ENCODE data around the gene MTMR10. TPM values are rescaled to one million over a fixed set of nuclear protein-coding genes. Genes with fewer than 3 reads are reported as not detected.

MTMR10 gene
- total and polyA plus RNA-seq, 5 donors from 2014 or later, result 6.1 to 36.5 (median 6.6) TPM

GRCh38 chr15:30939161-30939560 lies 52.3 kb downstream of the MTMR10 start:
- Histone ChIP-seq H3K9me3 (ENCODE audit: control insufficient read depth in 2 of 2, low read length in 2 of 2) (no peaks in the 10 kb centered on the region), H3K4me1 (ENCODE audit: control insufficient read depth, insufficient read depth, low read length, poor library complexity, severe bottlenecking) (no peaks in the 10 kb centered on the region), H3K27me3 (ENCODE audit: control insufficient read depth, insufficient read depth, low read length) (no peaks in the 10 kb centered on the region), H3K27ac (ENCODE audit: insufficient read depth, low read length, poor library complexity, severe bottlenecking) (no peak overlapping the region), H3K4me3 (ENCODE audit: low read depth, low read length) (no peak overlapping the region), H3K36me3 (ENCODE audit: control insufficient read depth, insufficient read depth, low read length) (peaks cover 78% of the 10 kb centered on the region)
- H3K9me3 Mint-ChIP-seq, result no peaks in the 10 kb centered on the region
- no peak overlapping the region for H3K4me3 Mint-ChIP-seq
- H3K4me1 Mint-ChIP-seq, result peaks cover 0 to 9% (median 3%) of the 10 kb centered on the region in 4 donors
- DNase-seq (no peak), ATAC-seq (ENCODE audit: low read depth in 2 of 2) (no peak)
- no peak overlapping the region for H3K27ac Mint-ChIP-seq
- no peaks in the 10 kb centered on the region for H3K27me3 Mint-ChIP-seq
- H3K36me3 Mint-ChIP-seq, result peaks cover 59% of the 10 kb centered on the region

- Mint-ChIP-seq H3K27me3 (no peaks in the 10 kb centered on the region), H3K4me3 (no peak overlapping the region), H3K27ac (peak overlapping the region in 1 of 3 donors; percentile 9), H3K36me3 (peaks cover 49% of the 10 kb centered on the region), H3K4me1 (peaks cover 0 to 13% (median 5%) of the 10 kb centered on the region in 4 donors), H3K9me3 (no peaks in the 10 kb centered on the region)
- Histone ChIP-seq H3K9me3 (ENCODE audit: control insufficient read depth in 2 of 2, low read length in 2 of 2) (no peaks in the 10 kb centered on the region), H3K4me3 (ENCODE audit: low read depth, low read length) (no peak overlapping the region), H3K27ac (ENCODE audit: insufficient read depth, low read length, poor library complexity, severe bottlenecking) (no peak overlapping the region), H3K27me3 (ENCODE audit: control insufficient read depth, insufficient read depth, low read length) (no peaks in the 10 kb centered on the region), H3K36me3 (ENCODE audit: control insufficient read depth, insufficient read depth, low read length) (peaks cover 42% of the 10 kb centered on the region), H3K4me1 (ENCODE audit: control insufficient read depth, insufficient read depth, low read length, poor library complexity, severe bottlenecking) (no peaks in the 10 kb centered on the region)
- no peak for DNase-seq
- ATAC-seq (ENCODE audit: low read depth in 2 of 2), result no peak
These were observed 58.1 kb downstream of the MTMR10 start for GRCh38 chr15:30933293-30933692.

DNA sequence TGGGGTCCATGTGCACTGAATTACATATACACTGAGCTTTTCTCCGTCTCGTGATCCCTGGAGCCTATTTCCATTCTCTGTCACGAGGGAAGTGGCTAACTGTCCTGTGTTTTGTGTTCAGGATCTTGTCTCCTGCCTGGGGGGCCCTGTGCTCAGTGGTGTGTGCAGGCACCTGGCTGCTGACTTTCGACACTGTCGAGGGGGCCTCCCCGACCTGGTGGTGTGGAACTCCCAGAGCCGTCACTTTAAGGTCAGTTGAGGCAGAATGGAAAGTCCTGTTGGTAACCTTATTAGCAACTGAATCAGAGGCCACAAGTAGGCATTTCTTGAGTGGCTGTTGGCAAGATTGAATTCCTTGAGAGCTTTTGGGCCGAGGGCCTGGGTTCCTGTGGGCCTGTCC lies 61.0 kb downstream of the MTMR10 start:
- Mint-ChIP-seq H3K4me1 (peaks cover 0 to 6% (median 3%) of the 10 kb centered on the region in 4 donors), H3K4me3 (no peak overlapping the region), H3K36me3 (peaks cover 41% of the 10 kb centered on the region), H3K27me3 (no peaks in the 10 kb centered on the region), H3K9me3 (no peaks in the 10 kb centered on the region), H3K27ac (no peak overlapping the region)
- H3K9me3 ChIP-seq (ENCODE audit: control insufficient read depth in 2 of 2, low read length in 2 of 2), result no peaks in the 10 kb centered on the region
- no peak for DNase-seq
- no peak overlapping the region for H3K4me3 ChIP-seq (ENCODE audit: low read depth, low read length)
- H3K27me3 ChIP-seq (ENCODE audit: control insufficient read depth, insufficient read depth, low read length), result no peaks in the 10 kb centered on the region
- peaks cover 36% of the 10 kb centered on the region for H3K36me3 ChIP-seq (ENCODE audit: control insufficient read depth, insufficient read depth, low read length)
- ATAC-seq (ENCODE audit: low read depth in 2 of 2), result no peak
- H3K27ac ChIP-seq (ENCODE audit: insufficient read depth, low read length, poor library complexity, severe bottlenecking), result no peak overlapping the region
- no peaks in the 10 kb centered on the region for H3K4me1 ChIP-seq (ENCODE audit: control insufficient read depth, insufficient read depth, low read length, poor library complexity, severe bottlenecking)

DNA sequence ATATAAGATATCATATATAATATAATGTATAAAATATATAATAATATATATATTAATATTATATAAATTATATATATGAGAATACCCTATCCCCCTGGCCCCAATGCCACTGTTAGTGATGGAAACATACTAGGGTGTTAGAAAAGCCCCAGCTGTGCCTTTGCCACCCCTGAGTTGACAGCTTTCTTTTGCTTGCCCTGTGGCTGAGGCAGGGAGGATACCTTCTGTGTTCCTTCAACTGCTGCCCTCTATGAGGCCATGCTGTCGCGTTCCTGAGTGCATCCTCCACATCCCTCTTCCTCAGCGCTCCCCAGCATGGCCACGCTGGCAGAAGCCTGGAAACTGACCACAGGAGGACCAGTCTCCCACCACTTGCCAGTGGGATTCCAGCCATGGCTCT lies 61.4 kb downstream of the MTMR10 start:
- Mint-ChIP-seq H3K27me3 (no peaks in the 10 kb centered on the region), H3K4me3 (no peak overlapping the region), H3K27ac (no peak overlapping the region), H3K4me1 (peaks cover 0 to 6% (median 3%) of the 10 kb centered on the region in 4 donors), H3K36me3 (peaks cover 41% of the 10 kb centered on the region), H3K9me3 (no peaks in the 10 kb centered on the region)
- ATAC-seq (ENCODE audit: low read depth in 2 of 2) (no peak), DNase-seq (no peak)
- no peak overlapping the region for H3K4me3 ChIP-seq (ENCODE audit: low read depth, low read length)
- H3K36me3 ChIP-seq (ENCODE audit: control insufficient read depth, insufficient read depth, low read length), result peaks cover 40% of the 10 kb centered on the region
- H3K4me1 ChIP-seq (ENCODE audit: control insufficient read depth, insufficient read depth, low read length, poor library complexity, severe bottlenecking), result no peaks in the 10 kb centered on the region
- H3K9me3 ChIP-seq (ENCODE audit: control insufficient read depth in 2 of 2, low read length in 2 of 2), result no peaks in the 10 kb centered on the region
- no peak overlapping the region for H3K27ac ChIP-seq (ENCODE audit: insufficient read depth, low read length, poor library complexity, severe bottlenecking)
- no peaks in the 10 kb centered on the region for H3K27me3 ChIP-seq (ENCODE audit: control insufficient read depth, insufficient read depth, low read length)

DNA sequence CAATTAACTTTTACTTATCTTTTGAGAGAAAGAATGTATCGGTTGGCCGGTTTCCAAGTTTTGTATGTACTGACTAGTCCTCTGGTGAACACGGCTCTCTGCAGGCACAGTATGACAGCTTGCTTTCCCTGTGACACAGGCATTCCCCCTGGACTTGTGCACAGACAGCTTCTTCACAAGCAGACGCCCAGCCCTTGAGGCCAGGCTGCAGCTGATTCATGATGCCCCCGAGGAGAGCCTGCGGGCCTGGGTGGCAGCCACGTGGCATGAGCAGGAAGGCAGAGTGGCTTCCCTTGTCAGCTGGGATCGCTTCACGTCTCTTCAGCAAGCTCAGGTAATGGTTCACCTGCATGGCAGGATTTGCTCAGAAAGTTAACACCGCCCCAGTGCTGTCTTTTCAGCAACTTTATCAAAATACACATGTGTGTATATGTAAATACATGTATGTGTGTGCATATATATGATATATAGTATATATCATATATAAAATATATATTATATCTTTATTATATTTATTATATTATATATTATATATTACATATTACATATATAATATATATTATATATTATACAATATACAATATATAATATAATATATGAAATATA lies 62.3 kb downstream of the MTMR10 start:
- Mint-ChIP-seq H3K27me3 (no peaks in the 10 kb centered on the region), H3K9me3 (no peaks in the 10 kb centered on the region)

DNA sequence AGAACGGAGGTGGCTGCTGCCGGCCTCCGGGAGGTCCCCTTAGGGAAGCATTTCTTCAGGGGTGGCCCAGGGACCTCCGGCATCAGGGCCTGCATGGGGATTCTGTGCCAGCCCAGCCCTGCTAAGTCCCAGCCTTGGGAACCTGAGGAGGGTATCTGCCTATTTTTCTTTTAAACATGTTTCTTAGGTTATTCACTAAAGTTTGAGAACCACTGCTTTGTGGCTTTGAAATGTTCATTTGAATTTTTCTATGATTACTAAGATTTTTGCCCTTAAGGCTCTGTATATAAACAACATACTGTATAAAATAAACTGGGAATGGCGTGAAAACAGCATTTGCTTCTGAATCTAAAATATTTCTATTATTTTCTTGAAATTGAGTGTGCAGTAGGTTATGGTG lies 63.4 kb downstream of the MTMR10 start:
- H3K9me3 Mint-ChIP-seq, result no peaks in the 10 kb centered on the region
- no peak for DNase-seq

More for the DNA sequence above, 62.3 kb downstream of the MTMR10 start:
- no peak for ATAC-seq (ENCODE audit: low read depth in 2 of 2)
- H3K27me3 ChIP-seq (ENCODE audit: control insufficient read depth, insufficient read depth, low read length), result no peaks in the 10 kb centered on the region
- Mint-ChIP-seq H3K4me1 (peaks cover 0 to 6% (median 2%) of the 10 kb centered on the region in 4 donors), H3K36me3 (peaks cover 35% of the 10 kb centered on the region), H3K4me3 (no peak overlapping the region), H3K27ac (peak overlapping the region in 1 of 3 donors; percentile 23)
- H3K27ac ChIP-seq (ENCODE audit: insufficient read depth, low read length, poor library complexity, severe bottlenecking), result no peak overlapping the region
- H3K36me3 ChIP-seq (ENCODE audit: control insufficient read depth, insufficient read depth, low read length), result peaks cover 47% of the 10 kb centered on the region
- H3K9me3 ChIP-seq (ENCODE audit: control insufficient read depth in 2 of 2, low read length in 2 of 2), result no peaks in the 10 kb centered on the region
- H3K4me3 ChIP-seq (ENCODE audit: low read depth, low read length), result no peak overlapping the region
- DNase-seq, result no peak
- H3K4me1 ChIP-seq (ENCODE audit: control insufficient read depth, insufficient read depth, low read length, poor library complexity, severe bottlenecking), result no peaks in the 10 kb centered on the region

GRCh38 chr15:30927148-30927761 lies 64.2 kb downstream of the MTMR10 start:
- peaks cover 66% of the 10 kb centered on the region for H3K36me3 ChIP-seq (ENCODE audit: control insufficient read depth, insufficient read depth, low read length)
- ATAC-seq (ENCODE audit: low read depth in 2 of 2), result no peak
- Mint-ChIP-seq H3K27me3 (no peaks in the 10 kb centered on the region), H3K9me3 (no peaks in the 10 kb centered on the region), H3K4me1 (no peaks in the 10 kb centered on the region), H3K36me3 (peaks cover 36% of the 10 kb centered on the region), H3K27ac (peak overlapping the region in 1 of 3 donors; percentile 3), H3K4me3 (no peak overlapping the region)
- no peak for DNase-seq
- no peaks in the 10 kb centered on the region for H3K27me3 ChIP-seq (ENCODE audit: control insufficient read depth, insufficient read depth, low read length)
- no peaks in the 10 kb centered on the region for H3K9me3 ChIP-seq (ENCODE audit: control insufficient read depth in 2 of 2, low read length in 2 of 2)
- H3K27ac ChIP-seq (ENCODE audit: insufficient read depth, low read length, poor library complexity, severe bottlenecking), result no peak overlapping the region
- H3K4me1 ChIP-seq (ENCODE audit: control insufficient read depth, insufficient read depth, low read length, poor library complexity, severe bottlenecking), result no peaks in the 10 kb centered on the region
- no peak overlapping the region for H3K4me3 ChIP-seq (ENCODE audit: low read depth, low read length)

More for the DNA sequence above, 63.4 kb downstream of the MTMR10 start:
- Mint-ChIP-seq H3K36me3 (peaks cover 33% of the 10 kb centered on the region), H3K4me3 (no peak overlapping the region), H3K27ac (no peak overlapping the region), H3K4me1 (peaks cover 0 to 2% (median 0%) of the 10 kb centered on the region in 4 donors), H3K27me3 (no peaks in the 10 kb centered on the region)
- no peak for ATAC-seq (ENCODE audit: low read depth in 2 of 2)
- Histone ChIP-seq H3K27me3 (ENCODE audit: control insufficient read depth, insufficient read depth, low read length) (no peaks in the 10 kb centered on the region), H3K4me1 (ENCODE audit: control insufficient read depth, insufficient read depth, low read length, poor library complexity, severe bottlenecking) (no peaks in the 10 kb centered on the region), H3K9me3 (ENCODE audit: control insufficient read depth in 2 of 2, low read length in 2 of 2) (no peaks in the 10 kb centered on the region), H3K27ac (ENCODE audit: insufficient read depth, low read length, poor library complexity, severe bottlenecking) (no peak overlapping the region), H3K4me3 (ENCODE audit: low read depth, low read length) (no peak overlapping the region), H3K36me3 (ENCODE audit: control insufficient read depth, insufficient read depth, low read length) (peaks cover 58% of the 10 kb centered on the region)

- Histone ChIP-seq H3K9me3 (ENCODE audit: control insufficient read depth in 2 of 2, low read length in 2 of 2) (no peaks in the 10 kb centered on the region), H3K27ac (ENCODE audit: insufficient read depth, low read length, poor library complexity, severe bottlenecking) (no peak overlapping the region), H3K4me1 (ENCODE audit: control insufficient read depth, insufficient read depth, low read length, poor library complexity, severe bottlenecking) (no peaks in the 10 kb centered on the region), H3K4me3 (ENCODE audit: low read depth, low read length) (no peak overlapping the region), H3K36me3 (ENCODE audit: control insufficient read depth, insufficient read depth, low read length) (peaks cover 71% of the 10 kb centered on the region), H3K27me3 (ENCODE audit: control insufficient read depth, insufficient read depth, low read length) (no peaks in the 10 kb centered on the region)
- Mint-ChIP-seq H3K27ac (peak overlapping the region in 1 of 3 donors; percentile 3), H3K4me1 (no peaks in the 10 kb centered on the region), H3K36me3 (peaks cover 37% of the 10 kb centered on the region), H3K4me3 (no peak overlapping the region), H3K9me3 (no peaks in the 10 kb centered on the region), H3K27me3 (no peaks in the 10 kb centered on the region)
- ATAC-seq (ENCODE audit: low read depth in 2 of 2) (no peak), DNase-seq (no peak)
These were observed 65.3 kb downstream of the MTMR10 start for GRCh38 chr15:30926161-30926560.
